K562 (cell line): Measurements from ENCODE around the gene MT1HL1. TPM values are rescaled to one million over a fixed set of nuclear protein-coding genes. Genes with fewer than 3 reads are reported as not detected.

Experiments used
- ATF7 ChIP-seq: fragments of 450-650 bp; IDR thresholded peaks from 2 replicates; pipeline ENCODE4 v1.7.1; 2014; ENCODE audit warnings: mild to moderate bottlenecking, moderate library complexity
- CHD4 ChIP-seq: fragments of 200-600 bp; sonication (generic); IDR thresholded peaks from 3 replicates; pipeline ENCODE4 v1.6.1; 2012; ENCODE audit warnings: low read depth, mild to moderate bottlenecking, mixed read lengths, low read length, inconsistent platforms; ENCODE audit not compliant: insufficient read depth, insufficient replicate concordance, poor library complexity, severe bottlenecking
- ELF4 ChIP-seq: fragments of 450-650 bp; formaldehyde crosslinking; IDR thresholded peaks from 2 replicates; pipeline ENCODE4 v1.4.0; 2022; ENCODE audit warnings: missing genetic modification characterization
- HDAC6 ChIP-seq: IDR thresholded peaks from 2 replicates; pipeline ENCODE4 v1.6.1; 2012; ENCODE audit warnings: low read depth, mild to moderate bottlenecking, control low read depth, inconsistent platforms, low read length, moderate library complexity
- POLR2AphosphoS5 ChIP-seq: IDR thresholded peaks from 2 replicates; pipeline ENCODE4 v1.6.1; 2011; ENCODE audit warnings: mild to moderate bottlenecking, low read depth, low read length, moderate library complexity; ENCODE audit not compliant: control insufficient read depth, insufficient read depth
- RB1 ChIP-seq: fragments of 450-650 bp; IDR thresholded peaks from 2 replicates; pipeline ENCODE4 v1.6.1; 2017; ENCODE audit warnings: low read depth, mild to moderate bottlenecking
- RCOR1 ChIP-seq, 2 experiments: IDR thresholded peaks; 2 replicates each; pipeline ENCODE4 v1.6.1; 2012; ENCODE audit warnings: low read depth in 2 of 2, low read length in 2 of 2, borderline replicate concordance in 1 of 2, improper control_type of control experiment in 1 of 2
- SMARCE1 ChIP-seq: fragments of 450-650 bp; IDR thresholded peaks from 2 replicates; pipeline ENCODE4 v1.7.1; 2016; ENCODE audit warnings: mild to moderate bottlenecking
- ZNF766 ChIP-seq: fragments of 200-800 bp; sonication (Bioruptor generic); conservative IDR thresholded peaks from 2 replicates; pipeline ENCODE4 v1.6.1; 2016; ENCODE audit warnings: missing genetic modification characterization, missing compliant biosample characterization
- ZSCAN29 ChIP-seq: fragments of 450-650 bp; IDR thresholded peaks from 2 replicates; pipeline ENCODE4 v1.6.1; 2017
- polyA plus RNA-seq, 8 experiments: library from polyadenylated mRNA; depleted of rRNA in 4 of 8; stranded (reverse) in 5 of 8; unstranded in 3 of 8; fragments of >200 nt; fragmentation: Nextera tagmentation in 2 of 8; fragmentation: Illumina TruSeq in 1 of 8; extraction: Ambion mirVana in 2 of 8; extraction: Trizol in 1 of 8; gene quantifications; 2 replicates each; pipeline versions ENCODE4 v1.2.1 to v1.2.3, GENCODE V29; 2011 to 2014; ENCODE audit warnings: inconsistent platforms in 1 of 8, missing spikeins in 1 of 8
- total RNA-seq, 7 experiments: library from RNA; depleted of rRNA in 6 of 7; stranded (reverse); fragments of >200 nt in 6 of 7; fragmentation: Illumina TruSeq in 2 of 7; extraction: Trizol in 2 of 7; gene quantifications; 2 replicates each; pipeline versions ENCODE4 v1.2.1 to v1.2.3, GENCODE V29; 2011 to 2021; ENCODE audit warnings: low replicate concordance in 1 of 7
- TF ChIP-seq, protein P1 (sequence below), 2 experiments: fragments of 450-650 bp; IDR thresholded peaks; 2 replicates each; pipeline ENCODE4 v1.6.1; 2016; ENCODE audit warnings: mild to moderate bottlenecking in 2 of 2, borderline replicate concordance in 1 of 2, low read depth in 1 of 2, moderate library complexity in 1 of 2
- TF ChIP-seq, protein P2 (sequence below): sonication (generic); formaldehyde crosslinking; IDR thresholded peaks from 2 replicates; pipeline ENCODE4 v1.8.0; 2022; ENCODE audit warnings: mild to moderate bottlenecking, missing genetic modification reagents, borderline replicate concordance
- TF ChIP-seq, protein P3 (sequence below): IDR thresholded peaks from 2 replicates; pipeline ENCODE4 v1.6.1; 2011; ENCODE audit warnings: borderline replicate concordance, low read depth, mild to moderate bottlenecking, moderate library complexity, low read length; ENCODE audit not compliant: insufficient read depth, poor library complexity, severe bottlenecking

Gene MT1HL1
- total and polyA plus RNA-seq, 9 of the 15 experiments (the other 6 are each of a cell fraction or from before 2014, with no cell fraction given) = not detected

DNA sequence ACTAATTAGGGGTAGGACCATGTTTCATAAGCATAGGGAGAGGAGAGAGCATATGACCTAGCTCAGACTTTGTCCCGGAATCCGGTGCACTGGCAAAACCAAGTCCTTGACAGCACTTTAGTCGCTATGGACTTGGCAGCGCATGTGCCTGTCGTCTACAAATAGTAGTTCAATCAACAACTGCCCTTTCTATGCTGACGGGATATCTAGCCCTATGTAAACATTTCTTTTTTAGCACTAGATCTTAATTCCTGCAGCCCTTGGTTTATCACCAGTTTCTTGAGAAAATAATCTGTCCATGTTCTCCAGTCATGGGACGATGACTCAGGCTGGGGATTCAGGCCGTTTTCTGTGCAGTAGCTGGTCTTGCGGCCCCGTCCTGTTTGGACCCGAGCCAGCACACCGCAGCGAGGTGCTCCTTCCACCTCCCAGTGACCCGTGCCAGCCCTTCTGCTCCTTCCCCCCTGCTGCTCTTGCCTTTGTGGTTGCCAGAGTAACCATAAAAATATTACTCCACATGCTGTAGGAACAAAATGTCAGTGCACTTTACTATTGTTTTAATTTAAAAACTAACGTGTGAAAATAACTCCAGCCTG, 8.6 kb upstream of the MT1HL1 start (continued):
- TF ChIP-seq, protein P1, sequence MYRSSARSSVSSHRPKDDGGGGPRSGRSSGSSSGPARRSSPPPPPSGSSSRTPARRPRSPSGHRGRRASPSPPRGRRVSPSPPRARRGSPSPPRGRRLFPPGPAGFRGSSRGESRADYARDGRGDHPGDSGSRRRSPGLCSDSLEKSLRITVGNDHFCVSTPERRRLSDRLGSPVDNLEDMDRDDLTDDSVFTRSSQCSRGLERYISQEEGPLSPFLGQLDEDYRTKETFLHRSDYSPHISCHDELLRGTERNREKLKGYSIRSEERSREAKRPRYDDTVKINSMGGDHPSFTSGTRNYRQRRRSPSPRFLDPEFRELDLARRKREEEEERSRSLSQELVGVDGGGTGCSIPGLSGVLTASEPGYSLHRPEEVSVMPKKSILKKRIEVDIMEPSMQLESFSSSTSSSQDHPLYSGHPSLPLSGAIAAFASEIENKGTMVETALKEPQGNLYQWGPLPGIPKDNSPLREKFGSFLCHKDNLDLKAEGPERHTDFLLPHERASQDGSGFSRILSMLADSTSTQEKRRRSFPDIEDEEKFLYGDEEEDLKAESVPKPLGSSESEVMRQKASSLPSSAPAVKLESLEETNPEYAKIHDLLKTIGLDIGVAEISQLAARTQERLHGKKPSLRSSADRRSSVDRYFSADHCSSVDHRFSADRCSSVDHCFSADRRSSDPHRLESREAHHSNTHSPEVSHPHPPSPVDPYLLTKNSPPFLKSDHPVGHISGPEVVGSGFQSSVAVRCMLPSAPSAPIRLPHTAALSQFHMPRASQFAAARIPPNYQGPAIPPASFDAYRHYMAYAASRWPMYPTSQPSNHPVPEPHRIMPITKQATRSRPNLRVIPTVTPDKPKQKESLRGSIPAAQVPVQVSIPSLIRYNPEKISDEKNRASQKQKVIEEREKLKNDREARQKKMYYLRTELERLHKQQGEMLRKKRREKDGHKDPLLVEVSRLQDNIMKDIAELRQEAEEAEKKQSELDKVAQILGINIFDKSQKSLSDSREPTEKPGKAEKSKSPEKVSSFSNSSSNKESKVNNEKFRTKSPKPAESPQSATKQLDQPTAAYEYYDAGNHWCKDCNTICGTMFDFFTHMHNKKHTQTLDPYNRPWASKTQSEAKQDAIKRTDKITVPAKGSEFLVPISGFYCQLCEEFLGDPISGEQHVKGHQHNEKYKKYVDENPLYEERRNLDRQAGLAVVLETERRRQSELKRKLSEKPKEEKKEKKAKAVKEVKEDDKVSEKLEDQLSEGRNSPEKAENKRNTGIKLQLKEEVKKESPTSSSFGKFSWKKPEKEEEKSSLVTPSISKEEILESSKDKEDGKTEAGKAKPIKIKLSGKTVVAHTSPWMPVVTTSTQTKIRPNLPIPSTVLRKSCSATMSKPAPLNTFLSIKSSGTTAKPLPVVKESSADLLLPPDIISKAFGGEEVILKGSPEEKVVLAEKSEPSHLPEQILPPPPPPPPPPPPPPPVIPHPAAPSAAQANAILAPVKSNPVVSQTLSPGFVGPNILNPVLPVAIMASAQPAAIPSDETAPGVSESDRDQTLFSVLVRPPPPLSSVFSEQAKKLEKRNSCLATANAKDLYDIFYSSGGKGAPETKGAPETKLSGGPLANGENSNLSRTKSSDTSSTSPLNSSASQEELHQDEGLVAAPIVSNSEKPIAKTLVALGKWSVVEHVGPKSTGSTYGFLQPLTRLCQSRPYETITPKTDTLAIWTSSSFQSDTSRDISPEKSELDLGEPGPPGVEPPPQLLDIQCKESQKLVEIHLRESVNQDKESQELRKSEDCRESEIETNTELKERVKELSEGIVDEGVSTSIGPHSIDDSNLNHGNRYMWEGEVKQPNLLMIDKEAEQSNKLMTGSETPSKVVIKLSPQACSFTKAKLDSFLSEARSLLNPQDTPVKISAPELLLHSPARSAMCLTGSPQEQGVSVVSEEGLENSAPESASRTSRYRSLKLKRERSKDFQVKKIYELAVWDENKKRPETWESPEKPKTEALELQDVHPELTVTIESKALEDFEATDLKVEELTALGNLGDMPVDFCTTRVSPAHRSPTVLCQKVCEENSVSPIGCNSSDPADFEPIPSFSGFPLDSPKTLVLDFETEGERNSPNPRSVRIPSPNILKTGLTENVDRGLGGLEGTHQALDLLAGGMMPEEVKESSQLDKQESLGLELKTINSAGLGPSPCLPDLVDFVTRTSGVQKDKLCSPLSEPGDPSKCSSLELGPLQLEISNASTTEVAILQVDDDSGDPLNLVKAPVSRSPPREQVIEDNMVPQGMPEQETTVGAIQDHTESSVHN (IDR thresholded peaks at IDR 0.05; ENCODE audit: borderline replicate concordance in 1 of 2, low read depth in 1 of 2) = no peak
- no peak for TF ChIP-seq RB1
- TF ChIP-seq, protein P2, sequence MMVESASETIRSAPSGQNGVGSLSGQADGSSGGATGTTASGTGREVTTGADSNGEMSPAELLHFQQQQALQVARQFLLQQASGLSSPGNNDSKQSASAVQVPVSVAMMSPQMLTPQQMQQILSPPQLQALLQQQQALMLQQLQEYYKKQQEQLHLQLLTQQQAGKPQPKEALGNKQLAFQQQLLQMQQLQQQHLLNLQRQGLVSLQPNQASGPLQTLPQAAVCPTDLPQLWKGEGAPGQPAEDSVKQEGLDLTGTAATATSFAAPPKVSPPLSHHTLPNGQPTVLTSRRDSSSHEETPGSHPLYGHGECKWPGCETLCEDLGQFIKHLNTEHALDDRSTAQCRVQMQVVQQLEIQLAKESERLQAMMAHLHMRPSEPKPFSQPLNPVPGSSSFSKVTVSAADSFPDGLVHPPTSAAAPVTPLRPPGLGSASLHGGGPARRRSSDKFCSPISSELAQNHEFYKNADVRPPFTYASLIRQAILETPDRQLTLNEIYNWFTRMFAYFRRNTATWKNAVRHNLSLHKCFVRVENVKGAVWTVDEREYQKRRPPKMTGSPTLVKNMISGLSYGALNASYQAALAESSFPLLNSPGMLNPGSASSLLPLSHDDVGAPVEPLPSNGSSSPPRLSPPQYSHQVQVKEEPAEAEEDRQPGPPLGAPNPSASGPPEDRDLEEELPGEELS (CRISPR knock-in tag) = no peak
- TF ChIP-seq, protein P3, sequence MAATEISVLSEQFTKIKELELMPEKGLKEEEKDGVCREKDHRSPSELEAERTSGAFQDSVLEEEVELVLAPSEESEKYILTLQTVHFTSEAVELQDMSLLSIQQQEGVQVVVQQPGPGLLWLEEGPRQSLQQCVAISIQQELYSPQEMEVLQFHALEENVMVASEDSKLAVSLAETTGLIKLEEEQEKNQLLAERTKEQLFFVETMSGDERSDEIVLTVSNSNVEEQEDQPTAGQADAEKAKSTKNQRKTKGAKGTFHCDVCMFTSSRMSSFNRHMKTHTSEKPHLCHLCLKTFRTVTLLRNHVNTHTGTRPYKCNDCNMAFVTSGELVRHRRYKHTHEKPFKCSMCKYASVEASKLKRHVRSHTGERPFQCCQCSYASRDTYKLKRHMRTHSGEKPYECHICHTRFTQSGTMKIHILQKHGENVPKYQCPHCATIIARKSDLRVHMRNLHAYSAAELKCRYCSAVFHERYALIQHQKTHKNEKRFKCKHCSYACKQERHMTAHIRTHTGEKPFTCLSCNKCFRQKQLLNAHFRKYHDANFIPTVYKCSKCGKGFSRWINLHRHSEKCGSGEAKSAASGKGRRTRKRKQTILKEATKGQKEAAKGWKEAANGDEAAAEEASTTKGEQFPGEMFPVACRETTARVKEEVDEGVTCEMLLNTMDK = no peak
- peak; percentile 12; the same call in 1 of the 2 replicates for TF ChIP-seq ELF4 (CRISPR knock-in tag)
- TF ChIP-seq ZNF766 (CRISPR knock-in tag) = 0 out of 2 replicates have a peak, but pooled peaks have one; percentile 35
- no peak for TF ChIP-seq CHD4
- peak; percentile 66; the same call in 1 of the 2 replicates for TF ChIP-seq SMARCE1
- peak; percentile 48; the same call in 1 of the 2 replicates for TF ChIP-seq ATF7
- TF ChIP-seq RCOR1 (IDR thresholded peaks at IDR 0.05; ENCODE audit: borderline replicate concordance in 1 of 2, low read depth in 2 of 2, low read length in 2 of 2) = peak in 1 of 2 experiments; percentile 61; a peak in 1 of 4 replicates
- TF ChIP-seq POLR2AphosphoS5 = no peak
- no peak for TF ChIP-seq HDAC6
- TF ChIP-seq ZSCAN29 = no peak
